Natural killer cell treated with Interleukin-12 subunit alpha and Interleukin-12 subunit beta and Interleukin-15 and Interleukin-18, amount 100 ng/mL, for 72 hours (primary cell): ENCODE measurements around the gene SND1. TPM values are rescaled to one million over a fixed set of nuclear protein-coding genes. Genes with fewer than 3 reads are reported as not detected.

ENCODE experiments used
- ATAC-seq, 2 donors: fragments of 150-1000 bp; cut with Tn5 transposase in 1 of 2; sonication (Bioruptor Pico), chemical (Tn5 transposase) in 1 of 2; 2 replicates each; pipeline ENCODE4 v1.10.0; 2021
- DNase-seq: peaks from one replicate; pipeline ENCODE4 v3.0.0; 2022; ENCODE audit warnings: low spot score
- H3K27ac Mint-ChIP-seq, 2 donors: 1 replicate in 1 of 2; 2 replicates in 1 of 2; pipeline ENCODE4 v1.8.0; 2022; ENCODE audit warnings: mixed read lengths in 2 of 2, mild to moderate bottlenecking in 1 of 2, moderate library complexity in 1 of 2
- H3K27me3 Mint-ChIP-seq, 2 donors: 1 replicate in 1 of 2; 2 replicates in 1 of 2; pipeline ENCODE4 v1.8.0; 2022; ENCODE audit warnings: mixed read lengths in 2 of 2
- H3K36me3 Mint-ChIP-seq: one replicate; pipeline ENCODE4 v1.8.0; 2022; ENCODE audit warnings: mixed read lengths
- H3K4me1 Mint-ChIP-seq, 2 donors: 1 replicate in 1 of 2; 2 replicates in 1 of 2; pipeline ENCODE4 v1.8.0; 2022; ENCODE audit warnings: low read depth in 2 of 2, mixed read lengths in 2 of 2, mild to moderate bottlenecking in 1 of 2
- H3K4me3 Mint-ChIP-seq: one replicate; pipeline ENCODE4 v1.8.0; 2022; ENCODE audit warnings: mixed read lengths
- H3K9me3 Mint-ChIP-seq: 2 replicates; pipeline ENCODE4 v1.8.0; 2022; ENCODE audit warnings: mixed read lengths
- total RNA-seq, 2 donors: library from RNA; stranded (reverse); gene quantifications; one replicate each; pipeline ENCODE4 v1.2.3, GENCODE V29; 2022

SND1 gene
- total RNA-seq, 2 donors from 2014 or later: 311 to 347 TPM

DNA sequence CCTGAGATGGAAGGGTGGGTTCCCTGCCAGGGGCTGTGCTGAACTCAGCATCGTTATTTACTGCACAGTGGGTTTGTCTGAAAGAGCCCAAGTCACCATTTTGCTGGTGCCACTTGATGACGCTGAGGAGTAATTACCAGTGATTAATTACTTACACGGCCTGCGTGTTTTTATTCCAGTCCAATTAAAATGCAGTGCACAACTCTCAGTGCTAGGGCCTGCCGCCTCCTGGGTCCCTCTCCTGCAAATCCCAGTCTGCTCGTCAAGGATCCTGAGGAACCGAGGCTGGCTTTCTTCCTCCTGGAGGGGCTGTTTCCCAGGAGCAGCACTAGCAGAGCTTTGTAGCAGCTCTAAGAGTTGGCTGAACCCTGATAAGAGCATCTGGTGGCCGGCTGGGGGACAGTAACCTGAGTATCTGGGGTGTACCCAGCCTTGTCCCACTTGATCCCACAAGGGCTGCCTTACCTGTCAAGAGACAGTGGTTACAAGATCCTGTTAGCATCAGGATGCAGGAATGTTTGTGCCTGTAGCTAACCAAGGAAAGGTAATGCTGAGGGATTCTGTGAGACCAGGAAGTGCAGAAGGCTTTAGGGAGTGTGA lies 424.3 kb downstream of the SND1 start:
- Mint-ChIP-seq H3K9me3 (no peaks in the 10 kb centered on the region), H3K4me3 (no peak overlapping the region), H3K4me1 (peaks cover 0 to 15% of the 10 kb centered on the region in 2 donors), H3K27ac (no peak overlapping the region), H3K27me3 (no peaks in the 10 kb centered on the region), H3K36me3 (no peaks in the 10 kb centered on the region)
- ATAC-seq (no peak), DNase-seq (no peak)

DNA sequence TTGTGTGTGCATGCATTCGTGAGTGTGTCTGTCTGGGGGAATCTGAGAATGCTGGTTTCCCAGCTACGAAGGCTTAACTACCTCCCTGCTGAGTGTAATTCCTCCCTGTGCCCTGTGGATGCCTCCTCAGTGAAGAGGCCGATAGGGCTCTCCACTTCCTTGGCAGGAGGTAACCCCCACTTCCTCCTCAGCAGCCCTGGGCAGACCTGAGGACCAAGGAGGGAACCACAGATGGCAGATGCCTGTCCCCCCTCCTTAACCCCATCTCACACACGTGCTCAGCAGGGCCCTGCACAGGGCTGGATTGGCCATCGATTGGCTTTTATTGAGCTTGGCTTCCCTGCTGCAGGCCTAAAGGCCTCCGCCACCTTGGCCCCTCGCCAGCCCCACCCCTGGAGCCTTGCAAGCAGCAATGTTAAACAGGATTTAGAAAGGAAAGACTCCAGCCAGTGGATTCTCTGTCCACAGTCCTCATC lies 424.8 kb downstream of the SND1 start:
- no peak for ATAC-seq
- Mint-ChIP-seq H3K4me1 (peaks cover 0 to 12% of the 10 kb centered on the region in 2 donors), H3K27ac (no peak overlapping the region), H3K9me3 (no peaks in the 10 kb centered on the region), H3K27me3 (no peaks in the 10 kb centered on the region), H3K4me3 (no peak overlapping the region), H3K36me3 (no peaks in the 10 kb centered on the region)
- no peak for DNase-seq

DNA sequence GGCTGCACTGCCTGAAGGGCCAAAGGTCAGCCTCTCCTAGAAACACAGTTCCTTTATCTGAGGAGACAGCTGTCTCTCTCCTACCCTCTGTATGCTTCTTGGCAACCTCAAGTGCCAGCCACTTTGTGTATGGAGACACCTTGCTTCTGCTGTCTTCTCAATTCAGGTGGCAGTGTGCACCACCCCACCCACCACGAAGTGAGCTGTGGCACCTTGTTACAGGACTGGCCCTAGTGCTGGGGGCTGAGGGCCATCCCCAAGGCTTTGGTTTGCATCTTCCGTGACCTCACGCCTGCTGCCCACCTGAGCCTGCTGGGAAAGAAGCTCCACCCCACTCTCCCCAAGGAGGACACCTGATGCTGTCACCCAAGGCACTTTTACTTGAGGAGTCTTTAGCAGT lies 426.3 kb downstream of the SND1 start:
- DNase-seq: no peak
- no peak for ATAC-seq
- no peak overlapping the region for H3K4me3 Mint-ChIP-seq
- no peaks in the 10 kb centered on the region for H3K36me3 Mint-ChIP-seq
- H3K9me3 Mint-ChIP-seq: no peaks in the 10 kb centered on the region
- H3K4me1 Mint-ChIP-seq: peaks cover 0 to 6% of the 10 kb centered on the region in 2 donors
- no peaks in the 10 kb centered on the region for H3K27me3 Mint-ChIP-seq
- H3K27ac Mint-ChIP-seq: no peak overlapping the region

DNA sequence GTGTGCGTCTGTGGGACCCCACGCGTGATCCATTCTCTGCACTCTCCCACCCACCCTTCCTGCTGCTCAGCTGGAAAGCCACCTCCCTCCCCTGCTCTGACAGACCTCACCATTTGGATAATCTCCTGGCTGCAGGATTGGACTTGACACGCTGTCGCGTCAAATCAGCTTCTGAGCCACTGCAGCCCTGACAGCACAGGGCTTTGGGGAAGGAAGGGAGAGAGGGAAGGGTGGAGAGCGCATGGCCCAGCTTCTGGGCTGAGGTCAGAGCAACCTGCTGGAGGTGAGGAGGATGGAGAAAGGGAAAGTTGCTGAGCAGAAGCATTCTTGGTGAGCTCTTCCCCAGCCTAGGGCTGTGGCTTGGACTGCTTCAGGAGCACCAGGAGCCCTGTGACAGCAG lies 428.2 kb downstream of the SND1 start:
- Mint-ChIP-seq H3K4me1 (no peaks in the 10 kb centered on the region), H3K27me3 (no peaks in the 10 kb centered on the region), H3K9me3 (no peaks in the 10 kb centered on the region), H3K36me3 (no peaks in the 10 kb centered on the region), H3K4me3 (no peak overlapping the region), H3K27ac (no peak overlapping the region)
- ATAC-seq: no peak
- no peak for DNase-seq

DNA sequence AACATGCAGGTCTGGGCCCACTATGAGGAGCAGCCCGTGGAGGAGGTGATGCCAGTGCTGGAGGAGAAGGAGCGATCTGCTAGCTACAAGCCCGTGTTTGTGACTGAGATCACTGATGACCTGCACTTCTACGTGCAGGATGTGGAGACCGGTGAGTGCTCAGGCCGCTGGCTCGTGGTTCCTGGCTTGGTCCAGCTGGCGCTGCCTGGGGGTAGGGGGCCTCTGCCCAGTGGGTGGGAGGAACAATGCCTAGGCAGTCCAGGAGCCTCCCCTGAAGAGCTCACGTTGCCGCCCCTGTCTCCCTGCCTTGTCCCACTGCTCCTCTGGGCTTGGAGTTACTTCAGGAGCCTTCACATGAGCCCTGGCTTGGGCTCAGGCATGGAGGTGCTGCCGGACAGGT lies 429.4 kb downstream of the SND1 start:
- Mint-ChIP-seq H3K4me1 (no peaks in the 10 kb centered on the region), H3K4me3 (no peak overlapping the region), H3K9me3 (no peaks in the 10 kb centered on the region), H3K36me3 (no peaks in the 10 kb centered on the region), H3K27ac (no peak overlapping the region), H3K27me3 (no peaks in the 10 kb centered on the region)
- no peak for DNase-seq
- no peak for ATAC-seq

DNA sequence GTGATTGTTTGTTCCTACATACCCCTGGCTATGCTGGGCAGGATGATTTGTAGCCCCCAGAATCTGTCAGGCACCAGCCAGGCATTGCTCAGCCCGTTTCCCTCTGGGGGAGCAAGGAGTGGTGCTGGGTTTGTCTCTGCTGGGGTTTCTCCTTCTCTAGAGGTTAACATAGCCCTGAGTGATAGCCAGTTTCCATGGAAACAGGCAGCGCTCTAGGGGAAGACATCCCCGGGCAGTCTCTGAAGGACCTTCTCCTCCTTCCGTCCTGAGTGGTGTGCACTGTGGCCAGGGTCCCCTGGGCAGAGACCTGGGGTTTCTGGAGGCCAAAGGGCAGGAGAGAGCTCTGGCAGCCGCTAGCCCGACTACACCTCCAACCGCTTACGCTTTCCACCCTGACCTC lies 429.8 kb downstream of the SND1 start:
- ATAC-seq: no peak
- H3K4me3 Mint-ChIP-seq: no peak overlapping the region
- no peaks in the 10 kb centered on the region for H3K36me3 Mint-ChIP-seq

DNA sequence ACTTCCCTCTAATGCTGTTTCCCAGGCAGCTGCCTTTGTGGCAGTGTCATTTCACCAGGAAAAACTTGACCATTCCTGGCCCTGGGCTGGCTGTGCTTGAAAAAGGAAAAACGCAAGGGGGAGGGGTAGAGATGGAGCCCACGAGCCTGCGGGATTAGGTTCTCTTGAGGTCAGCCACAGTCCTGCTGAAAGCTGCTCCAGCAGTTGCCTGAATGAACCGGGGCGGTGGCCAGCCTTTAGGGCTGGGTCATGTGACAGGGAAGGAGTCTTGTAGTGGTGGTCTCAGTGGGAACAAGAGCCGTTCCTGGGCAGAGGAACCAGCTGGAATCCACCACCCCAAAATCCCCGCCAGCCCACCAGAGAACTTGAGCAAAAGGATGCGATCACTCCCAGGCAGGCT lies 430.4 kb downstream of the SND1 start:
- Mint-ChIP-seq H3K27ac (no peak overlapping the region), H3K4me3 (no peak overlapping the region), H3K4me1 (peaks cover 0 to 4% of the 10 kb centered on the region in 2 donors)

More for the DNA sequence above, 429.8 kb downstream of the SND1 start:
- H3K4me1 Mint-ChIP-seq: peaks cover 0 to under 1% of the 10 kb centered on the region in 2 donors
- no peak for DNase-seq
- no peaks in the 10 kb centered on the region for H3K9me3 Mint-ChIP-seq
- no peaks in the 10 kb centered on the region for H3K27me3 Mint-ChIP-seq
- no peak overlapping the region for H3K27ac Mint-ChIP-seq

DNA sequence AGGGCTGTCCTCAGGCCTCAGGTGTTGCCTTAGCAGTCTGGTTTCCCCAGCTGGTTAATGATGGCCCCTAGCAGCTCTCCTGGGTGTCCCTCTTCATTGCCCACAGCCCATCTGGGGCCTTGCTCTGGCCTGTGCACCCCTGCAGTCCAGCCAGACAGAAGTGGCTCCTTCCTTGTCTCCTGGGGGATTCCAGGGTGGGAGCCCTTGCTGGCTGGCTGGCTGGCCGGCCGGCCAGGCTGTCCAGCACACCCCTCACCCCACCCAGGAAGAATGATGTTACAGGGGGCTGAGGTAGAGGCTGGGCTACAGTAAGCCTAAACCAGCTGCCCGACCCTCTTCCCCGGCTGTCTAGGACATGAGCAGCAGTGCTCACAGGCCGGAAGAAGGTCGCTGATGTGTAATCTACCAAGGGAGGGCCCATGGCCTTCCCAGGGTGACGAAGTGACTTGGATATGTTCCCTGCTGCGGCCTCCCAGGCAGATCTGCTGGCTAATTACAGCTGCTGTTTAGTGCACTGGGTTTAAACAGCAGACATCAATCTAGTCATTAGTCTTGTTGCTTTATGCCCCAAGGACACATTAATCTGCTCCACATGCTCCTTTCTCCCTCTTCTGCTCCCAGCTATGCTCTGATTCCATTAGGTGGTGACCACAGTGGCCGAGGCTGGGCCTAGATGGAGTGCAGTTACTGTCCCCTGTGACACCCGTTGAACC lies 433.1 kb downstream of the SND1 start:
- ATAC-seq: no peak
- DNase-seq: no peak
- no peaks in the 10 kb centered on the region for H3K9me3 Mint-ChIP-seq
- peaks cover 0 to 4% of the 10 kb centered on the region in 2 donors for H3K4me1 Mint-ChIP-seq
- no peaks in the 10 kb centered on the region for H3K27me3 Mint-ChIP-seq
- H3K36me3 Mint-ChIP-seq: peaks cover 7% of the 10 kb centered on the region
- no peak overlapping the region for H3K27ac Mint-ChIP-seq
- H3K4me3 Mint-ChIP-seq: no peak overlapping the region

More for the DNA sequence above, 430.4 kb downstream of the SND1 start:
- no peaks in the 10 kb centered on the region for H3K27me3 Mint-ChIP-seq
- H3K36me3 Mint-ChIP-seq: peaks cover 4% of the 10 kb centered on the region
- H3K9me3 Mint-ChIP-seq: no peaks in the 10 kb centered on the region
- ATAC-seq (no peak), DNase-seq (no peak)

DNA sequence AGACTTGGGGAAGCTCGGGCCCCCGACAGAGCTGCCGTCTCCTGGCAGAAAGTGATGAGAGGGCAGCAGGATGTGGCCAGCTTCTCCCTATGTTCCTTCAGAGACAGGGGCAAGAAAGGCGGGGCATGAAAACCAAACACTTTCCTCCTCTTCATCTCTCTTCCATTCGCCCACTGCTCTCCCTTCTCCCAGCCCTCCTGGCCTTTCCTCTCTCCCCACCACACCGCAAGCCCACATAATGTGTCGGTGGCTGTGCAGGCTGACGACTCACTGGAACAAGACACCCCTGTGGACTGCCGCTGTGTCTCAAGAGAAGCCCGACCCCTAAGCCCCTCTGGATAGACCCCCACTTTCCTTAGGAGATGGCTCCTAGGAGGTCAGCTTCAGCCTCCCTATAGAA lies 438.5 kb downstream of the SND1 start:
- H3K36me3 Mint-ChIP-seq: peaks cover 14% of the 10 kb centered on the region
- no peak for ATAC-seq
- H3K4me3 Mint-ChIP-seq: no peak overlapping the region

DNA sequence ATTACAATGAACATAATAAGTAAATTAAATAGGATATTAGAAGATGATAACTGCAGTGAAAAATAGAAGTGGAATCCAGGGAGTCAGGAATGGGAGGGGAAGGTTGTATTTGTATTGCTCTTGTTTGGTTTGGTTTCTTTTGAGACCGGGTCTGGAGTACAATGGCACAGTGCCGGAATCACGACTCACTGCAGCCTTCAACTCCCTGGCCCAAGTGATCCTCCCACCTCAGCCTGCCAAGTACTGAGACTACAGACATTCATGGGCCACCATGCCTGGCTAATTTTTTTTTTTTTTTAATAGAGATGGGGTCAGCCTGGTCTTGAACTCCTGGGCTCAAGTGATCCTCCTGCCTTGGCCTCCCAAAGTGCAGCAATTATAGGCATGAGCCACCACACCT lies 439.1 kb downstream of the SND1 start:
- H3K27ac Mint-ChIP-seq: no peak overlapping the region
- peaks cover 20% of the 10 kb centered on the region for H3K36me3 Mint-ChIP-seq
- no peak overlapping the region for H3K4me3 Mint-ChIP-seq
- DNase-seq: no peak
- no peak for ATAC-seq
- no peaks in the 10 kb centered on the region for H3K9me3 Mint-ChIP-seq
- H3K4me1 Mint-ChIP-seq: peaks cover 4 to 6% of the 10 kb centered on the region in 2 donors
- no peaks in the 10 kb centered on the region for H3K27me3 Mint-ChIP-seq

More for the DNA sequence above, 438.5 kb downstream of the SND1 start:
- DNase-seq: no peak
- H3K27ac Mint-ChIP-seq: no peak overlapping the region
- no peaks in the 10 kb centered on the region for H3K9me3 Mint-ChIP-seq
- no peaks in the 10 kb centered on the region for H3K27me3 Mint-ChIP-seq
- peaks cover 4 to 6% of the 10 kb centered on the region in 2 donors for H3K4me1 Mint-ChIP-seq

DNA sequence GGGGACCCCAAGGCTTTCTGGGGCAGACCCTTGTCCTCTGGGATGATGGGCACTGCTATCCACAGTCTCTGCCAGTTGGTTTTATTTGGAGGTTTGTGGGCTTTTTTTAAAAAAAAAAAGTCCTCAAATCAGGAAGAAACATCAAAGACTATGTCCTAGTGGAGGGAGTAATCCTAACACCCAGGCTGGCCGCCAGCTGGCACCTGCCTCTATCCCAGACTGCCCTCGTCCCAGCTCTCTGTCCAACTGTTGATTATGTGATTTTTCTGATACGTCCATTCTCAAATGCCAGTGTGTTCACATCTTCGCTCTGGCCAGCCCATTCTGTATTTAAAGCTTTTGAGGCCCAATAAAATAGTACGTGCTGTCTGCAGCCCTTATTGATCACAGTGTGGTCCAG lies 440.2 kb downstream of the SND1 start:
- DNase-seq: no peak
- Mint-ChIP-seq H3K9me3 (no peaks in the 10 kb centered on the region), H3K36me3 (peaks cover 18% of the 10 kb centered on the region), H3K4me1 (peaks cover 0 to 6% of the 10 kb centered on the region in 2 donors), H3K27ac (no peak overlapping the region), H3K27me3 (no peaks in the 10 kb centered on the region), H3K4me3 (no peak overlapping the region)
- ATAC-seq: no peak

DNA sequence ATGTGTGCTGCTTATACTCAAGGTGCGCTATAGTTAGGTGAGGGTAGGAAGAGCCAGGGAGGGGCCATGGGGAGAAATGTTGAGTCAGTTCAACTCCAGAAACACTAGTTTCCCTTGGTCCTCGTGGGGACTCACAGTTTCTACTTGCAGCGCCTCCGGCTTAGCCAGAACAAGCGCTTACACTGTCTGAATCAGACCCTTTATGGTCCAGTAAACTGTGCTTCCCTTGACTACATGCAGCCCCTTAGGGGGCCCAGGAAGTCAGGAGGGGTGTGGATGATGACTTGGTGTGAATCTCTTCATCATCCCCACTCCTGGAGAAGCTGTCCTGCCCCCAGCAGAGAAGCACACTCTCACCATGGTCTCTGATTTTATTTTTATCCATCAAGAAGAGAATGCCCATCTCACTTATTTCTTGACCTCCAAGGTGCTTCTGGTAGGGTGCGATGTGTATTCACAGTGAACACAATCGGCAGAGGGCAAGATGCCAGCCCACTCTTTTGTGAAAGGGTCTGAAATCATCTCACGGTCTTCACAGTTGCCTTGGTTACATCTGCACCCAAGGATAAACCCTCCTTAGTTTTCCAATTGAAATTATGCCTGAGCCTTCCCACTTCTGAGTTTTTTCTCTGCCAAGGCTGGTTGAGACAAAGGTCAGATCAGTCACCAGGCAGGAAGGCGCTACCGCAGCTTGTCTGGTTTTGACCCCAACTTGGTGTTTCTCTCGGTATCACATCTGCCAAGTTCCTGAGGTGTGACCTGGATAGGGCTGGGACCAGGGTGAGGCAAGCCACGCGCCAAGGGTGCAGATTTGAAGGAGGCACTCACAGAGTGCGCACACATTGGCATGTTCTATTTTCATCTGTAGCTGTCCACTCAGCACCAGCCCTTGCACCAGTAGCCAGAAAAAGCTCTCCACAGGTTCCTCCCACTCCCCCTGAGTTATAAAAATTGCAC lies 441.9 kb downstream of the SND1 start:
- no peak for DNase-seq
- no peaks in the 10 kb centered on the region for H3K27me3 Mint-ChIP-seq
- no peak overlapping the region for H3K4me3 Mint-ChIP-seq
- no peak overlapping the region for H3K27ac Mint-ChIP-seq
- peaks cover 0 to 6% of the 10 kb centered on the region in 2 donors for H3K4me1 Mint-ChIP-seq
- peak in 1 of 2 donors; percentile 43 for ATAC-seq
- H3K36me3 Mint-ChIP-seq: peaks cover 13% of the 10 kb centered on the region
- no peaks in the 10 kb centered on the region for H3K9me3 Mint-ChIP-seq

DNA sequence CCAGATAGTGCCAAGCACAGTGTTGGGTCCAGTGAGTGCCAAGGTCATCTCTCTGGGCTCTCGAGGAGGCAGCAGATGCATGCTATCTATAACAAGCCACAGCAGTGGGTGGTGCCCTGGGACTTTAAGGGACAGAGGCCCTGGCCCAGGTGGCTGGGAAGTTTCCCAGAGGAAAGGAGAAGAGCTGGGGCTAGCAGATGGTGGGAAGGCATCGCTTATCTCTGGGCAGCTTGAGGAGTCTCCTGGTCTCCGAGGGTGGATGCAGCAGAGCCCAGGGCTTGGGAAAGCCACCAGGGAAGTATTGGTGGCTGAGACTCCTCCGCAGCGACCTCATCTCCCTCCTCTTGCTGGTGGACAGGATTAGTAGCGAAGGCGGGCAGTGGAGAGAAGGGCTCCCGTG lies 442.7 kb downstream of the SND1 start:
- H3K4me1 Mint-ChIP-seq: peaks cover 1 to 6% of the 10 kb centered on the region in 2 donors
- H3K9me3 Mint-ChIP-seq: no peaks in the 10 kb centered on the region
- peaks cover 13% of the 10 kb centered on the region for H3K36me3 Mint-ChIP-seq
- no peaks in the 10 kb centered on the region for H3K27me3 Mint-ChIP-seq
- ATAC-seq (no peak), DNase-seq (no peak)
- no peak overlapping the region for H3K27ac Mint-ChIP-seq
- H3K4me3 Mint-ChIP-seq: no peak overlapping the region
